ENCODE data around the gene ELMO1. TPM values are rescaled to one million over a fixed set of nuclear protein-coding genes. Genes with fewer than 3 reads are reported as not detected.

The ELMO1 gene
- total RNA-seq, 1 experiment from 2014 or later, result 24.0 TPM

DNA sequence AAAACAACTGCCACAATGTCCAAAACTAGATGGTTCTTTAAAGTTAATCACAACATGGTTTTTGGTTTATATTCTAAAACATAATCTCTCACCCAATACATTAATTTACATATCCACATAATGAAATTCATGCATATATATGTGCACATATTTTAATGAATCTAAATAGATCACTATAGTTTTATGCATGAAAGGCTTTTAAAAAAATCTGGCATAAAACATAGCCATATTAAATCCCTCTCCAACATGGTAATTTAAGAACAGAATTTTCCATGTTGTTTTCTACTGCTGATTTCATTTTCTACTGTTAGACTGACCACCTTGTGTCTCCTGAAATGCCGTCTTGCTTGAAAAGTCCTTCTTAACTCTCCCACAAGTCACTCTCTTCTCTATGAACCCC is 528.2 kb downstream of the ELMO1 start:
- no peak for DNase-seq (ENCODE audit: low spot score)

DNA sequence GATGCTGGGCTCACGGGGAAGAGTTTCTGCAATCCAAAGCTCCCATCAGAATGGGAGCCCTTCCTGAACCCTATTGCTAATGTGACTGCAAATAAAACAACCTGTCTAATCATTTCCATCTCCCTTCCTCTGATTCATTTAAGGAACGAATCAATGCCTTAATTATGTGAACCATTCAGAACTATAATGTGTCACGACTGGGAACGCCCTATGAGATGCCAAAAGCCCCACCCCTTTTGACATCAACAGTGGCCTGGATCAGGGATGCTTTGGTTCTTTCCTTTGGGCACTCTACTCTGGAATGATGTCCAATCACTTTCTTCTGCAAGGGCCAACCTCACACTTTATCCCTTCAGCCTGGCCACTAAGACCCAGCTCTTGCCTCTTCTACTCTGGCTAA is 528.9 kb downstream of the ELMO1 start:
- DNase-seq (ENCODE audit: low spot score), result no peak

DNA sequence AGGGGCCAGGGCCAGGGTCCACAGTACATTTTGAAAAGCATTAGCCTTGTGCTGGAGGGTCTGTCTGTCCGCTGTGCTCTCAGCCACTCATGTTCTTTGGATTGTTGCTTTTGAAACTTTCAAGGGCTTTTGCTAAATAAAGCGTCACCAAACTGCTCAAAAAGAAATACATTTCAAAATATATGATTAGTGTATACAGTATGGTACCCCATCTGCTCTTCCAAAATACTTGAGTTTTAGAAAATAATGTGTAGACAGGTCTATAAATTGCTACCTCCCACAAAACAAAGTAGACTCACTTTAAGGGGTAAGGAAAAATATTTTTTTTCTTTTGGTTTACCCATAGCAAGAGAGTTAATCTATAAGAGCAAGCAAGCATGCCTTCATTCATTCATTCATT is 530.1 kb downstream of the ELMO1 start:
- no peak for DNase-seq (ENCODE audit: low spot score)

DNA sequence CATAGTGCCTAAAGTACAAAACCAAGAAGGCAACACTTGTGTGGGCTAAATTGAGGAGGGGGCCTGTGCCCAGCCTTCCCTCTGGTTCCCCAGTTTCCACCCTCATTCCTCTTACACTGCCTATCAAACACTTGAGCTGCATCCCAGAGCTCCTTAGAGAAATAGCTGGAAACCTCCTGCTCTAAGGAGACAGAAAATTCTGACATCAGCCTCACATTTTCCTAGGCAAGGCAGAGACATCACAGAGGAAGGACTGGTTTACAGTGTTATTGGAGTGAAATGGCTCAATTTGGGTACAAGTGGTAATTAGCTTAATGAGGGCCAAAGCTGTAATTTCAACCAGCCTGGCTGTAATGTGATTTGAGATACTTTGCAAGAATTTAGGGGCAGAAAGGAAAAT is 532.0 kb downstream of the ELMO1 start:
- DNase-seq (ENCODE audit: low spot score), result no peak

DNA sequence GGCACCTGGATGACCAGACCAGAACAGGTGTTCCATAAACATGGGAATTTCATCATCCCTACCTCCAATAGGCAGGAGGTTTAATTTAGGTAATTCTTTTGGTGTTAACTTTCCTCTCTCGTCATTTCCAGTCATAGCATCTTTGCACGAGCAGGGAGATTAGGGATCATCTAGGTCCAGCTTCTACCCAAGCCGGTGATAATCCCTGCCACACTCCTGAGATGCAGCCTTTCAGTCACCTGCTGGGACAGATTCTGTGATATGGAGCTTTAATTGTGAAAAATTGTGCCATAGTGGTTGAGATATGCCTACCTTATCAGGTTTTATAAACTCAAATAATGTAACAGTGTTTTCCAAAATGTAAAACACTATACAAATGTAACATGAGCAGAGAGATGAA is 532.5 kb downstream of the ELMO1 start:
- DNase-seq (ENCODE audit: low spot score), result no peak

DNA sequence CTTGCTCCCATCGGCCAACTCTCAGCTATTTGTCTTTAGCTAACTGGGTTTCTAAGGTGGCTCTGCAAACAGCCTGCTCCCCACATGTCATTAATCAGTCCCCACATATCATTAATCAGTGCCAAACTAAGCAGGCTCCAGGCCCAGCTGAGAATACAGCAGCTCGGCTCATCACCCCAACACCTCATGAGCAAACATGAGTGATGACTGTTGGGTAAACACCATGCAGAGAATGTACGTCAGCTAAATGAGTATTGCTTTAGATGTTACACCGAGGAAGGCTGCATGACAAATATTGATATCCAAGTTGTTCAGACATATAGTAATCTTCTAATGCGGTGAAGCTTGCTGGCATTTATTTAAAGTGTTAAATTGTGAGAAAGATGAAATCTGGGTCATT is 536.9 kb downstream of the ELMO1 start:
- no peak for DNase-seq (ENCODE audit: low spot score)

DNA sequence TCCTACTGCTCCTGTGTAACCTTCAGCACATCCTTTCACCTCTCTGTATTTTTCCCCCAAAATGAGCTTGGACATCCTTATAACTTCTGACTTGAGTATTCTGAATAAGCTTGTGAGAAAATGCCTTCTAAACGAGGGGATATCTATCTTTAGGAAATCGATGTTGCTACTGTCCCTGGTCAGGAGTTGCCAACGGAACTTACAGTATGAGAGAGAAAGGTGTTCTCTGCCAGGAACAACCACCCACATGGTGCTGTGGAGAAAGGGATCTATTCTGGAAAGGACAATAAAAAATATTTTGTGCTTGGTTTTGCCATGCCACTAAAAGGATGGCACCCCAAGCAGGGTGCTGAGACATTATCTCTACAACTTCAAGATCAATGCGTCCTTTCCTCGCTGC is 537.8 kb downstream of the ELMO1 start:
- DNase-seq (ENCODE audit: low spot score), result no peak

DNA sequence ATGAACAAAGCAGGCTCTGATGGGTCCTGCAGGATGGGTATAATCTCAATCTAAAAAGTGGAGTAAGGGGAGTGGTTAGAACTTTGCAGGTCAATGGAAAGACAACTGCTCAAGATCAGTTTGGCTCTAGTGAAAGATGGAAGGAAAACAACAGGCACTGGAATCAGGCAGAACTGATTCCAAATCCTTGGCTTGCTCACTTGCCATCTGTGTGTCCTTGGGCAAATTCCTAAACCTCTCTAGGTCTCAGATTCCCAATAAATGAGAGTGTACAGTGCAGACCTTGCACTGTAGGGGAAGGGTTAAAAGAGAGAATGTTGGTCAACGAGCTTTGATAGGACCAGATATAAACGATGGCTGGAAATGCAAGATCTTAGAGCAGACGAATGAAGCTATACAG is 538.3 kb downstream of the ELMO1 start:
- DNase-seq (ENCODE audit: low spot score), result no peak

DNA sequence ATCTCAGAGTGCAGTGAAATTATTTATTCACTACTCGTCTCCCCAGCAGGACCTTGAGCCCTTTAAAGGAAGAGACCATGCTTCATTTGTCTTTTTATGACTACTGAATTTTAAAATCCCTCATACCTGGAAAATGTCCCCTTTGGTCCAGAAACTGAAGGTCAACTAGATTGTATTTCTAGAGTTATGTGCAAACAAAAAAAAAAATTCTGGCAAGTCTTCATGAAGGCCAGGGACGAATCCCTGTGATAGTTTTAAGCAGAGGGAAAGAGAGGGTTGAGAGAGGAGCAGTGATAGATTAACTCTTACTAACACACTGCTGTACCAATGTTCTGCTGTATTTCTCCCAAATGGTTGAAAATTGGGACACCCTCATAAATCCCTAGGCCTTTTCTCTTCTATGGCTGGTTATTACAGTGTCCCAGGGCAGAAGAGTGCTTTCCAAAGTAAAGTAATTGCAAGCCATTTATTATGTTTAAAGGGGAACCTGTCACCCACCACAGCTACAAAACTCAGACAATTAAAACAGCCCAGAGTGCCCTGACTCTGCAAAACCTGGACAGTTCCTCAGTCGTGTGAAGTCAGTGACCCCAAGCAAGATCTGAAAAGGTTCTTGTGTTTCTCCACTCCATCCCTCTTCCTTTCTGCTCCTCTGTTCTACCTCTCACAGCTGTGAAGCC is 541.6 kb downstream of the ELMO1 start:
- no peak for DNase-seq (ENCODE audit: low spot score)

DNA sequence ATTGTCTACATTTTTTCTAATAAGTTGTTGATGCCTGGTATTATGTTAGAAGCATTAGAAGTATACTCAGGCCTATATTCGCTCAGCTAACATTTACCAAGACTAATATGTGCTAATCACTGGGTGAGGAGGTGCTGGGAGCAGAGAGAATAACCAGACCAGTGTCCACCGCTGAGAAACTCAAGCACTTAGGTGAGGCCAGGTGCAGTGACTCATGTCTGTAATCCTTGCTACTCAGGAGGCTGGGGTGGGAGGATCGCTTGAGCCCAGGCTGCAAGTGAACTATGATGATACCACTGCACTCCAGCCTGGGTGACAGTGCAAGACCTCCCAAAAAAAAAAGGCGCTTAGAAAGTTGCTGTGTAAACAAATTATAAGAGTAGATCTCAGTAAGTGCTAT is 542.2 kb downstream of the ELMO1 start:
- no peak for DNase-seq (ENCODE audit: low spot score)

DNA sequence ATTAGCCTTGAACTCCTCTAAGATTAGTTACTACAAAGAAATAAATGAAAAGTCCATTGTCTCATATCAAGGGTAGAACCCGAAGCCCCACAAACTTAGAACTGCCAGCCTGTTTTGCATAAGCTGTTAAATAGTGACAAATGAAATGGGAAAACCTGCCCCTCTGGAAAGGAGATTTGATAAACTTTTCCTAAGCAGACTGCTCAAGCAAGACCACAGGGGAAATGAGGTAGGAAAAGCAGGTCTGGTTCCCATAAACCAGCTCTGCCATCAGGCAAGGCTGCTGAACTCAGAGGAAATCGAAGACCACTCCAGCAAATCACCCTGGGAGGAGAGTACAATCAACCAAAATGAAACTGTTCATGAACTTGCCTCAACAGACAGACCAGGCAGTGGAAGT is 542.8 kb downstream of the ELMO1 start:
- DNase-seq (ENCODE audit: low spot score), result no peak

DNA sequence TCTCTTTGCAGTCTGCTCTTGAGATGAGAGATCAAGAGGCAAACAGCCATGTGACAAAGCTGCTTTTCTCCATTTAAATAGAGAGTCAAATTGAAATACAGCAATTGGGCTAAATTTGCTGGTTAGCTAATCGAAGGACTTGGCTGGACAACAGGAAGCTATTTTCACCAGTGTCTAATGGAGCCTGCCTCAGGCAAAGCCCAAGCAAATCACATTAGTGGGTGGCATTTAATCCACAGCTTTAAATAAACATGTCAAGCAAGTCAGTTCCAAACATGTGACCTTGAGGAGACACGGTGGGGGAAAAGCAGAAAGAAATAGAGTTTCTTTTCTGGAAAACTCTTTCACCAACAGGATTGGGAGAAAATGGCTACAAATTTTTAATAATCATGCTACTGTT is 543.9 kb downstream of the ELMO1 start:
- DNase-seq (ENCODE audit: low spot score), result no peak

DNA sequence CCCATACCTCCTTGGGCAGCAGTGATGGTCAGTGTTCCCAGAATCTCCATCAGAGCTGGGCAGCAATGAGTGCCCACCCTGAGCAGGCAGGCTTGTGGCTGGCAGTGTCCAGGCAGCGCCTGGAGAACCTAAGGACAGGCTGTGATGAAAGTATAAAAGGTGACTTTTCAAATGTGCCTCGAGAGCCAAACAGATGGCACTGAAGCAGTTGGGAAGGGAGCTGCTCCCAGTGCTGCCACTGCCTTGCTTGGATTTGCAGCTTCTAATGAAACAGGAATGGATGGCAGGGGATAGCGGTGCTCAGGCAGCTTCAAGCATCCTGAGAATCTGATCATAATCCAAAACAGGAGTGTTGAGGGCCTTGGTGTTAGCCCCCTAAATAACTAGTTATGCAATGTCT is 544.6 kb downstream of the ELMO1 start:
- no peak for DNase-seq (ENCODE audit: low spot score)

DNA sequence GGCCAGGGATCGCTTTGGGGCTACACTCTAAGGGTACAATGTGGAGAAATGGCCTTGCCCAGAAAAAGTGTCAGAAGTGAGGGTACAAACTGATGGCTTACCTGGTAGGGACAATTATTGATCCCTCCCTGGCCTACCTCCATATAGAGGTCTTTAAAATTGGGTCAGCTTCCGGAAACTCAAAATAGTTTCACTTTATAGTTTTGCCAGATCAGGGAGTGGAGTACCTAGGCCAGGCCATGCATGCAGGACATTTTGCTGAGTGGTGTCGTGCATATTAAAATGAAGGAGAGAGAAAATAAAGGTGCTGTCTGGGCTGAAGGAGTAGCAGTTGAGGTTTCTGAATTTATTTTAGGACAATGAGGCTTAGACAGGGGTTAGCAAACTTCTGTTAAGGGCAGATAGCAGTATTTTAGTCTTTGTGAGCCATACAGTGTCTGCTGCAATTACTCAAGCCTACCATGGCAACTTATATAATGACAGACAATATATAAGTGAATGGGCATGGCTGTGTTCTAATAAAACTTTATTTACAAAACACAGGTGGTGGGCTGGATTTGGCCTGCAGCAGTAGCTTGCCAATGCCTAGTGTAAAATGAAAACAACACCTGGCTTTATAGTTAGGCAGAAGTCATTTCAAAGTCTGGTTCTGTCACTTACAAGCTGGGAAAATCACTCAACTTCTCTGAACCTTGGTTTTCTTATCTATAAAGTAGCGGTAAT is 547.5 kb downstream of the ELMO1 start:
- no peak for DNase-seq (ENCODE audit: low spot score)

DNA sequence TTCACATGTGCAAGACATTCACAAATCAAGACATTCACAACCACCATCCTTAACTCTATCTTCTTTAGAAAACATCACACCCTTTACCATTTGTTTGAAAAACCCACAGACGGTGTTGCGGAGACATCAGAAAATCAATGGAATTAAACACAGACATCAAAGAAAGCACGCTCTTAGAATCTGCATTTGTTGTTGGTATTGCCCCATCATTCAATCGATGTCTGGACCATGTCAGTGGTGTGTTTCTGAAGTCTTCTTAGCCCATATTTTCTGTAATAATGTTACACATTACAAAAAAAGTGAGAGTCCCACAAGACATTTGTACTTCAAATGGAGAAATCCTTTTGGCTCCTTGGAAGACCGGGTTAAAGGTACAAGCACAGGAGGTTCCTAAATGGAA is 550.5 kb downstream of the ELMO1 start:
- no peak for DNase-seq (ENCODE audit: low spot score)

DNA sequence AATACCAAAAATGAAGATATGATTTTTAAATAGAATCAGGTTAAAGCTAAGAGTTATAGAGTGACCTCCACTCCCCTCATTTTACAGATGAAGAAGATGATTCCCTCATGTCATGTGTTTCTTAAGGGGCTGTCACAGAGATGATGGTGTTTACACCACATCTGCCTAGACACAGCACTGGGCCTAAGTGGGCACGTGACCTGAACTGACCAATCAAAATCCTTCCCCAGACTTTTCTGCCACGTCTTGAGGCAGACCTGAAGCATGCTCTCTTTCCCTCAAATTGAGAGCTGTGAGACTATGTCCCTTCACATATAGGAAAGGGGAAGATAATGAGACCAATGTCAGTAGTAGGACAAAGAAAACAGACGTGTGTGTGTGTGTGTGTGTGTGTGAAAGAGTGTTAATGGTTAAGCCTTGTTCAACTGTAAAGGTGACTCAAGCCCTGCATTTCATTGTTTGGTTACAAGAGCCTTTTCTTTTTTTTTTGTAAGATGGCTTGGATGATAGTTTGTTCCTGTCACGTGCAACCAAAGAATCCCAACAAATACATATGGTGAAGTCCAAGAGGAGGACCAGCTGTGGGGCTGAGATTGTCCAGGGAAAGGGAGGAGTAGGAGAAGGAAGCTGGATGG is 551.6 kb downstream of the ELMO1 start:
- DNase-seq (ENCODE audit: low spot score), result no peak

DNA sequence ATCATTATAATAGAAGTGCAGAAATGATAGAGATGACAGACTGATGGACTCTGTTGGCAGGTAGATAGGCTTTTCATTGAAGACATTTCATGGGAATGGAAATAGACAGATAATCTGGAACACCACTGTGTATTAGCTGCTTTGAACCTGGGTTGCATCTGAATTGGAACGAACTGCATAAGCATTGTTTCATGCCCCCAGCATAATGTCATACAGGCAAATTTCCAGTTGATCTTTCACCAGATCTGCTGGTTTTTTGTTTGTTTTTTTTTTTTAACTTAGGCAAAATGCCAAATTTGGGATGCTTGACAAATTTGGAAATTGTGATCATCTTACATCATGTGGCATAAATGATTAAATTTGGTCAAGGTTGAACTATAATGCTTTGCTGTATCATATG is 552.2 kb downstream of the ELMO1 start:
- DNase-seq (ENCODE audit: low spot score), result no peak

DNA sequence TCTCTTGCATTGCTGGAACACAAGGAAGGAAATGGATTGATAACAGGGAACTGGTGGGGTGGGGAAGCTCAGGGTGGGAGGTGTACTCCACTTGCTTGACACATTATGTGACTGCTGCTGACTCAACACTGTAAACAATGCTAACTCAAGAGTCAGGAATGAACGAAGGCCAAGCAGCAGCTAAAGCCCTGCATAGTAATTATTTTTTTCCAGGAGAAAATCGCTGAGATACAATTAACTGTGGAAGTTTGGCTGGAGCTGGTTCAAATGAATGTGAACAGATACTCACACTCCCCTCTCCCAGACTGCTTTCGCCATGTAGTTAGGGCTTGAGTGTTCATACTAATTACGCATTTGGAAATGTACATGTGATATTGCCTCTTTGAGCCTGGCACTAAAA is 553.5 kb downstream of the ELMO1 start:
- DNase-seq (ENCODE audit: low spot score), result peak; percentile 35

DNA sequence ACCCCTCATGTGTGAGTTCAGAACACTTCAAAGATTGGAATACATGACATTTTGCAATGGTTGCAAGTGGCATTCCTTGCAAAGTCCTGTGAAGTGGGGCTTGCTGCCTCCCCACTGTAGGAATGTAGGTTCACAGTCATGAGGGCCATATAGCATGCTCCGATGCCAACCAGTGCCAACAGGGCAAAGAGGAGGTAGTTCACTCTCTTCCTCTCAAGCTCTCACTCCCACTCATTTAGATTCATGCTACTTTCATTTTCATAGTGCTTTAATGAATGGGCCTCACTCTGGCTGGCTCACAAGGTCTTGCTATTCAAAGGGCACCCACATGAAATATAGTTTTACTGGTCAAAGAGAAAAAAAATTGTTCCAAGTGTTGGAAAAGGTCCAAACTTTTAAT is 554.5 kb downstream of the ELMO1 start:
- DNase-seq (ENCODE audit: low spot score), result no peak

DNA sequence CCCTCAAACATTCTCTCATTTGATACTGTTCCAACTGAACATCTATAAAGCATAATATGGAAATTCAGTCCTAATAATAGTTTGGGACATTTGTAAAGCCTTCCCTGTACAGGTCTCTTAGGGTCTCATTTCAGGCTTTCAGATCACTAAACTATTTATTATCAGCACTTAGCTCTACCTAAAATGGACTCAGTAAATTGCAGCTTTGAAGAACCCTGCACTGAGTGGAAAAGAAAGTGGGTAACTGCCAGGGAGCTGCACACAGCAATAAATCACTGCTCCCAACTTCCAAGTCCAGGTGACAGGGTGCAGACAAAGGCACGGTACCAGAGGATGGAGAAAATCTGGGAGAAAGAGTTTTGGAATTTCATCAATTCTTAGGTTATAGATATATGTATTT is 559.5 kb downstream of the ELMO1 start:
- DNase-seq (ENCODE audit: low spot score), result no peak

DNA sequence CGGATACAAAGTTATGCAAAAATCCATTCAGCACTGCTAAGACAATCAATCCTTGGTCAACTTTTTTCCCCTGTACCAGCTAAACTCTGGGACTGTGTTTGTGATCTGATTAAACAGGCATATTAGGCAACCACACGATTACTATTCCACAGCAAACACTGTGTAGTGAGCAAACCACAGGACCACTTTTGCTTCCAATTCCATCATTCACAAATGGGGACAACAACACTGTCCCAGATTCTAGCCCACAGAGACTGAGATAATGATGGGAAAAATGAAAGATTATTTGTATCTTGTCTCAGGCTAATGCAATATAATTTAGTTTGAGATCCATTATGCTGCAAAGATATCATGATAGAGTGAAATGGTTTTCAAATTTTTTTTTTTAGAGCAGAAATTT is 560.7 kb downstream of the ELMO1 start:
- no peak for DNase-seq (ENCODE audit: low spot score)

DNA sequence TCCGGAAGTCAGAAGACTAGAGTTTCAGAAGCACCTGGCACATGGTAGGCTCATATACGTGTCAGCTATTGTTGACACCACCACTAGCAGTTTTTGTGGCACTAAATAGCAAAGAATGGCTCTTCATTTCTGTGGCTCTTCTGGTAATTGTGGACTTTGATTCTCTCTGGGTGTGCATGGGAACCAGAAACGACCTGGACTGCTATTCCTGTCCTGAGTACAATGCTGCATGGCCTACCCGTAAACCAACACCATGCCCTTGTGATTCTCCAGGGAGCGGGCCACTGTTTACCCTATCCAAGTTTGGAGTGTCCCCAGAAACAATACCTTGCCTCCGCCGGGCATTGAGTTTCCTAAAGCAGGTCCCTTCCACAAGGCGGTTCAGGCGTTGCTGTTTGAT is 561.4 kb downstream of the ELMO1 start:
- DNase-seq (ENCODE audit: low spot score), result no peak

DNA sequence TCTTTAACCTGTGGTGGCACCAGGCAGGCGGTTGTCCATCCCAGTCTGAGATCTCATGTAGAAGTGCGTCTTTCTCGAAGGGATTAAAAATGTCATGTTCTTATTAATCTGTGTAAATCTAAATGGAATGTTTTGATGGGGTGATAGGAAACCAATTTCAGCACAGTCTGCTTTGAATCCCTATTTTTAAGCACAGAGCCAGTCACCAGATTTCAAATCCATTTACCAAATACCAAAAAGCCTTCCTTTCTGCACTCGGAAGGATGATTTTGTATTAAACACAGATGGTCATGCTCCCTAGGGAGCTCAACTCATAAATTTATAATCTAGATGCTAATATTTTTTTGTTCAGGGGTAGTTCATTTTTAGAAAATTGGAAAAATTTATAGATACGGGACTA is 563.8 kb downstream of the ELMO1 start:
- no peak for DNase-seq (ENCODE audit: low spot score)

Measured in A172 (cell line).